Astrocyte (in vitro differentiated cells and primary cell): ENCODE data around the gene GLUL.

Experiments used
- EZH2 ChIP-seq: IDR thresholded peaks from 2 replicates; pipeline ENCODE4 v1.6.1; 2012; ENCODE audit warnings: mild to moderate bottlenecking, low read length, inconsistent platforms; ENCODE audit not compliant: insufficient read depth
- TF ChIP-seq, protein P1 (sequence below): IDR thresholded peaks from 2 replicates; pipeline ENCODE4 v1.5.1; 2011; ENCODE audit warnings: low read depth, mild to moderate bottlenecking, inconsistent platforms, low read length, moderate library complexity; ENCODE audit not compliant: insufficient read depth

DNA sequence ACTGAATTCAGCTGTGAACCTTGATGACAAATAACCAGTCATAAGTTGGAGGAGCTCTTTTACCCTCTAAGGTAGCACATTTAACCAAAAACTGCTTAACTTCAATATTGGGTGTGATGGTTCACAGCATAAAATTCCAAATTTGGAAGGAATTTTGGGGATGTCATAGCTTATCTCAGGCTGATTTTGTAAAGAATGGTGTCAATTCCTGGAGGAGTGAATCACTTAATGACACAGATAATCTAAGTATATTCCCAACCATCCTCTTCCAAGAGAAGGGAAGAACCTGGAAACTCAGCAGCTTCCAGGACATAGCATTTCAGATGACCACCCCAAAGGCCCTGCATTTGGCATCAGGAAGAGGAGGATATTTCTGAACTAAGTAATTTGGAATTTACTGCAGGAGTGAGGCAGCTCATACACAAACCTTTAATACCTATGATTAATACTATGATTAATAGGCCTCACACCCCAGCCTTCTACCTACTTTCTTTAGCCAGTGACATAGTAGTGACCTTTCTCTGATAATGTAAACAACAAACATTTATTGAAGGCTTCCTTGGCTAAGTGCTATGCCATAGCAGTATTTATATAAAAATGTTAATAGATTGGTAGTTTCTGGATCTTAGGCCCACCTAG is 14.5 kb downstream of the GLUL start:
- no peak for TF ChIP-seq EZH2
- TF ChIP-seq, protein P1, sequence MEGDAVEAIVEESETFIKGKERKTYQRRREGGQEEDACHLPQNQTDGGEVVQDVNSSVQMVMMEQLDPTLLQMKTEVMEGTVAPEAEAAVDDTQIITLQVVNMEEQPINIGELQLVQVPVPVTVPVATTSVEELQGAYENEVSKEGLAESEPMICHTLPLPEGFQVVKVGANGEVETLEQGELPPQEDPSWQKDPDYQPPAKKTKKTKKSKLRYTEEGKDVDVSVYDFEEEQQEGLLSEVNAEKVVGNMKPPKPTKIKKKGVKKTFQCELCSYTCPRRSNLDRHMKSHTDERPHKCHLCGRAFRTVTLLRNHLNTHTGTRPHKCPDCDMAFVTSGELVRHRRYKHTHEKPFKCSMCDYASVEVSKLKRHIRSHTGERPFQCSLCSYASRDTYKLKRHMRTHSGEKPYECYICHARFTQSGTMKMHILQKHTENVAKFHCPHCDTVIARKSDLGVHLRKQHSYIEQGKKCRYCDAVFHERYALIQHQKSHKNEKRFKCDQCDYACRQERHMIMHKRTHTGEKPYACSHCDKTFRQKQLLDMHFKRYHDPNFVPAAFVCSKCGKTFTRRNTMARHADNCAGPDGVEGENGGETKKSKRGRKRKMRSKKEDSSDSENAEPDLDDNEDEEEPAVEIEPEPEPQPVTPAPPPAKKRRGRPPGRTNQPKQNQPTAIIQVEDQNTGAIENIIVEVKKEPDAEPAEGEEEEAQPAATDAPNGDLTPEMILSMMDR = no peak
